ENCODE data around the gene THOC1. TPM values are rescaled to one million over a fixed set of nuclear protein-coding genes. Genes with fewer than 3 reads are reported as not detected.

The THOC1 gene
- total RNA-seq, 2 donors from 2014 or later: 17.8 to 32.9 TPM

GRCh38 chr18:217532-218336 is 50.1 kb downstream of the THOC1 start:
- no peaks in the 10 kb centered on the region for H3K4me1 ChIP-seq
- no peak overlapping the region for H3K4me3 ChIP-seq
- no peaks in the 10 kb centered on the region for H3K27me3 ChIP-seq
- no peak for TF ChIP-seq CTCF (IDR thresholded peaks at IDR 0.05)
- intact Hi-C loops (cut with DNase I): no loop called here
- DNase-seq: no peak
- H3K36me3 ChIP-seq: peaks cover 5% of the 10 kb centered on the region
- no peaks in the 10 kb centered on the region for H3K9me3 ChIP-seq
- H3K27ac ChIP-seq: no peak overlapping the region
- H3K9ac ChIP-seq (ENCODE audit: low read depth in 2 of 2, low read length in 2 of 2): no peak overlapping the region

GRCh38 chr18:215448-216010 is 52.3 kb downstream of the THOC1 start:
- TF ChIP-seq CTCF (IDR thresholded peaks at IDR 0.05): no peak
- Histone ChIP-seq H3K27ac (no peak overlapping the region), H3K4me3 (no peak overlapping the region), H3K27me3 (no peaks in the 10 kb centered on the region), H3K36me3 (peaks cover 5% of the 10 kb centered on the region), H3K9me3 (no peaks in the 10 kb centered on the region), H3K4me1 (no peaks in the 10 kb centered on the region), H3K9ac (ENCODE audit: low read depth in 2 of 2, low read length in 2 of 2) (no peak overlapping the region)
- no peak for DNase-seq
- intact Hi-C loops (cut with DNase I): no loop called here

DNA sequence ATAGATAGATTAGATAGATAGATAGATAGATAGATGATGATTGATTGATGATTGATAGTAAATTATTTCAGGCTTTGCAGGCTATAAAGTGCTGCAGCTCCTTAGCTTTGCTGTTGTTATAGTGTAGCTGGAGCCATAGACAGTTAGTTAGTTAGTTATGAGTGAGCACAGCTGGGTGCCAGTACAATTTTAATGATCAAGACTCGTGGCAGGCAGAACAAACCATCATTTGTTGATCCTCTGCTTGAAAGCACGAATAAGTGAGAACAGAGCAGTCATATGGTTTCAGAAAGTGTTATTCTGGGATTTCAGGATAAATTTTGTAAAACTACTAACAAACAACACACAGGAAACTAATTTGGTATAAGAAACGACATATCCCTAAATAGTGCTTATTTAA is 53.9 kb downstream of the THOC1 start:
- Histone ChIP-seq H3K4me3 (no peak overlapping the region), H3K27ac (no peak overlapping the region), H3K4me1 (no peaks in the 10 kb centered on the region), H3K9me3 (no peaks in the 10 kb centered on the region), H3K27me3 (no peaks in the 10 kb centered on the region), H3K9ac (ENCODE audit: low read depth in 2 of 2, low read length in 2 of 2) (no peak overlapping the region), H3K36me3 (peaks cover 5% of the 10 kb centered on the region)
- no peak for DNase-seq
- intact Hi-C loops (cut with DNase I): no loop called here
- no peak for TF ChIP-seq CTCF (IDR thresholded peaks at IDR 0.05)

DNA sequence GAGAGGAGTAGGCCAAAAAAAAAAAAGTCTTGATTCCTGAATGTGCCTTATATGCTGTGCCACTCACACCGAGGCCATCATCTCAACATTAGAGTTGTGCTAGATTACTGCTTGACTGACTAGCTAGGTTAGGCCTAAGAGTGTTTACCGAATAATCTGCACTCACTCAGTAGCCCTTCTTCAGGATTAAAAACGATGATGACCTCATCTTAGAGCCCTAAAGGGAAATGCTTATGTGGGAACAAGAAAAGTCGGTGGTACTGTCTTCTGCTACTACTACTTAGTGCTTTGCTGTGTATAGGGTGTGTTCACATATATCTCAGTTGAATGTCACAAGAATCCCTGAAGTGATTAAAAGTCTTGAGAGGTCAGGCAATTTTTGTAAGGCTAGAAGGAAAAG is 54.3 kb downstream of the THOC1 start:
- Histone ChIP-seq H3K36me3 (peaks cover 5% of the 10 kb centered on the region), H3K9me3 (no peaks in the 10 kb centered on the region), H3K9ac (ENCODE audit: low read depth in 2 of 2, low read length in 2 of 2) (no peak overlapping the region), H3K4me3 (no peak overlapping the region), H3K27me3 (no peaks in the 10 kb centered on the region), H3K27ac (no peak overlapping the region), H3K4me1 (no peaks in the 10 kb centered on the region)
- intact Hi-C loops (cut with DNase I): no loop called here
- no peak for TF ChIP-seq CTCF (IDR thresholded peaks at IDR 0.05)
- DNase-seq: no peak

- DNase-seq: no peak
- no peak overlapping the region for H3K27ac ChIP-seq
- intact Hi-C loops (cut with DNase I): no loop called here
- H3K9ac ChIP-seq (ENCODE audit: low read depth in 2 of 2, low read length in 2 of 2): no peak overlapping the region
- TF ChIP-seq CTCF (IDR thresholded peaks at IDR 0.05): no peak
- H3K27me3 ChIP-seq: no peaks in the 10 kb centered on the region
- peaks cover 5% of the 10 kb centered on the region for H3K36me3 ChIP-seq
- H3K9me3 ChIP-seq: no peaks in the 10 kb centered on the region
- H3K4me1 ChIP-seq: no peaks in the 10 kb centered on the region
- no peak overlapping the region for H3K4me3 ChIP-seq
Measured at GRCh38 chr18:212780-213179, 55.1 kb downstream of the THOC1 start.
